Stimulated activated CD8-positive, alpha-beta memory T cell treated with anti-CD3 and anti-CD28 coated beads, Interleukin-15, amount 100 ng/mL, for 24 hours (primary cell): ENCODE results near the gene DST.
"Not testable (repeated sequence)": the region's sequence is repeated elsewhere in the genome, so short reads cannot be mapped to it uniquely, and the experiment has no call there.

ENCODE experiments used
- DNase-seq: peaks from one replicate; pipeline ENCODE4 v3.0.0-alpha.2; 2020; ENCODE audit warnings: low read depth

Gene DST

DNA sequence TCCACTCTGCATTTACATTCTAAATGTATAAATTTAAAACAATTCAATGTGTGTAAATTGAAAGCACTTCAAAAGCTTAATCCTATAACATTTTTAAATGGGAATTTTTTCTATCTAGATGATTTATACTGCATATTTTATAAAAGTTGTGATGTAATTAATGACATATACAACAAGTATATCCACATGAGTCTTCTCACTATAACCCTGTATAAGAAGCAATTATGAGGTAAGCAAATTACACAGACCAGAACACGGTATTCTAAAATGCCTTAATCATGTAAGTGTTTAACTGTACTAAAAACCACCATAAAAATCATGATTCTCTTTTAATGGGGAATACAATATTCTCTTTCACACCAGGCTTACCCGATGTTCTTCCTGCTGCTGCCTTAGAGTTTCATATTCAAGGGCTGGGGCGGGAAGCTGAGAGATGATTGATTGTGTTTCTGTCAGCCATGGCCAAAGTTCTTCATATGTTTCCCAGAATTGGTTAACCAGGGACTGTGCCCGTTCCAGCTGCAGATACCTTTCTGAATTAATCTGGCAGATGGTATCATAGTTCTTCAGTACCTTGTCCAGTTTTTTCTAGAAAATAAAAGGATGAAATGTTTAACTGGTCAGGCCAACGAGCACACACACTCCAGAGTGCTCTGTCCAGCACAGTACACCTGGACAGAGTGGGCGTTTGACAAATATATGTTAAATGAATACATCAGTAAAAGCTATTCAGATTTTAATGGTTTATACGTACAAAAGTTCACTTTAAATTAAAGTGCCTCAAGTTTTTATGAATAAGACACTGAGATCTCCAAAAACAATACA lies 127.4 kb downstream of the DST start:
- no peak for DNase-seq

DNA sequence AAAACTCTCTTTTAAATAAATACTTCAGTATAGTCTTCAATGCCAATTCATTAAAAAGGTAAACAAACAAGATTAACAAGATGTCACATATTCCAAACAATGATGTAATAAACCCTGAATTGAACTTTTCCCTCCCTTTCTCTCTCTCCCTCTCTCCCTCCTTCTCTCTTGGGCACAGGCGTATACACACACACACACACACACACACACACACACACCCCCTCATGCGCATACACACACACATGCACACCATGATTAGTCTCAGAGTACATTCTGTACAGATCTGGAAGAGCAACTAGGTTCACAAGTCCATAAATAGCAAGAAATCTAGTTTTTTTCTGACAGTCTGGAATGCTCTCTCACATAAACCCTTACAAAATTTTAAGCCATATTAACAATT lies 128.3 kb downstream of the DST start:
- no peak for DNase-seq

DNA sequence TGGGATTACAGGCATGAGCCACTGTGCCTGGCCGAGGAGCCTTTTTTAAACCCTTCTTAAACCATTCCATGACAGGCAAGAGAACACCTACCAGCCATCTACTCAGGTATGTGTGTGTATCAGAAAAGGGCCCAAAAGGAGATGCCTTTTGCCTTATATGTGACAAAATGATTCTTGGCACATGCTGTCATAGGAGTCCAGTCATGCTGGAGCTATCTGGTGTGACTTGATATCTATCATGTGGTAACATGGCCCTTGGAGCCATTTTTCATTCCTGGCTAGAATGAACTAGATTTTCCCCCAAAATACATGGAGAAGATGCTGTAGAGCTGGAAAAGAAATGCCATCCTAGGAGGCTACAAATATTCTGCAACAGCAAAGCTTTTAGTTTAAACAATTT lies 129.1 kb downstream of the DST start:
- no peak for DNase-seq

GRCh38 chr6:56511591-56511990 lies 131.1 kb downstream of the DST start:
- DNase-seq = no peak

DNA sequence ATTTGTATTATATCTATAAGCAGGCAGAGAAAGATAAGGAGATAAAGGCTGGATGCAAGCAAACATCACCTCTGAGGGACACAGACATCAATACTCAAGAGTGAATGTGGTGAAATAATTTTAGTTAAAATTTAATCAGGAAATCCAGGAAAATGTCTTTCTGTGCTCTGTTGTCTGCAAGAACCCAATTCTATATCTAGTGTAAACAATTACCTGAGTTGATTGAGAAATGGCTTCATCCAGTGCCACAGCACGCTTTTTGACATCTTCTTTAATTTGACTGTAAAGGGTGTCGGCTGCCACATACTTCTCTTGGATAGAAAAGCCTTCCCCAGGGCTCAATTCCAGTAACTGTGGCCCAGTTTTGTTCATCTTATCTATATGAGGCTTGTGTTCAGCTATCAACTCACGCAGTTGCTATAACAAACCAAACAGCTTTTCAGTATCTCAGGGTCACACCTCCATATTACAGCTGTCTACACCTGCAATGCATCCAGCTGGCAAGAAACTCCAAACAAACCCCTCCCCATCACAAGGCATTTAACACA lies 131.6 kb downstream of the DST start:
- no peak for DNase-seq

- no peak for DNase-seq
Observed at GRCh38 chr6:56509031-56509430, 133.7 kb downstream of the DST start.

DNA sequence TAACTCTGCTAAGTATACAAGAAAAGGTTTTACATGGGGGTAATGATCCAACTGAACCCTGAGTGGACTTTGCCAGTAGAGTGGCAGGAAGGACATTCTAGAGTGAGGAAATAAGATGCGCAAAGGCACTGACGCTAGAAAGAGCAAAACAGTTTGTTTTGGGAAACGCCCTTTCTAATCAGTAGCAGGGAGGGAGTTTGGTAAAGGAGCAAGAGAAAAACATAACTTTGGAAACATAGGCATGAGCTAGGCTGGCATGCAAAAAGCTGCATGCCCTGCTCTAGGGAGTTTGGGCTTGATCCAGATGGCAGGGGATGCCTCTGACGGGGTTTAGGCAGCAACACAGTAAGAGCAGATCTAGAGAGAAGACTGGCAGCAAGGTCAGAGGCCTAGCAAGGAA lies 135.2 kb downstream of the DST start:
- no peak for DNase-seq

DNA sequence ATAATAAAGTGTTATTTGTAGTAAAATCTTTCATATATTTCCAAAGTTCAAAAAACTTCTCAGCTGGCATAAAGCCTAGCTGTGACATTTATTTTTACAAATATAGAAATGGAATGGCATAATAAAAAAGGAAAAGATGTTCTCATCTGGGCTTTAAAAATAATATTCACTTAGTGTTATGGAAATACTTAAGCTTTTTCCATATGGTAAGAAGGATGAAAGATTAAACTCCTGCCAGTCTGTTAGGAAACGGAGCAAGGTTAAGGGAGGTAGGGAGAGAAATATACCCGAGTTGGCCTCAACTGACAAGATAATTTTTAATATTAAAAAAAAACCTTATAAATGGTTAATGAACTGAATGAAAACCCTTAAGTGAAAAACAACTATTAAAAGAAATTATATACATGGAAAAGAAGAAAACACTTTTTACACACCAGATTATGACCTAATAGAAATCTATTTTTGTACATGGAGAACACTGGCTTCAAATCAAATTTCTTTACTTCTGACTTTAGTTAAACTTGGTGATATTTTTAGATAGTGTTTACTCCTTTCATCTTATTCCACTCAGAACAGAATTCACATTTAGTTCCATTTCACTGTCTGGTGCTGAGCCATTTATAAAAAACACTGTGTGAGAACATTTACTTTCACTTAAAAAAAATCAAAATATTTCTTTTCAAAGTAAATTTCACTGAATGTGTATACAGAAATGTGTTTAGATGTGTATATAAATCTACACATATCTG lies 137.0 kb downstream of the DST start:
- no peak for DNase-seq

- DNase-seq = no peak
Observed at GRCh38 chr6:56501993-56502392, 140.7 kb downstream of the DST start.

GRCh38 chr6:56499095-56499494 lies 143.6 kb downstream of the DST start:
- no peak for DNase-seq

GRCh38 chr6:56497691-56498090 lies 145.0 kb downstream of the DST start:
- no peak for DNase-seq

DNA sequence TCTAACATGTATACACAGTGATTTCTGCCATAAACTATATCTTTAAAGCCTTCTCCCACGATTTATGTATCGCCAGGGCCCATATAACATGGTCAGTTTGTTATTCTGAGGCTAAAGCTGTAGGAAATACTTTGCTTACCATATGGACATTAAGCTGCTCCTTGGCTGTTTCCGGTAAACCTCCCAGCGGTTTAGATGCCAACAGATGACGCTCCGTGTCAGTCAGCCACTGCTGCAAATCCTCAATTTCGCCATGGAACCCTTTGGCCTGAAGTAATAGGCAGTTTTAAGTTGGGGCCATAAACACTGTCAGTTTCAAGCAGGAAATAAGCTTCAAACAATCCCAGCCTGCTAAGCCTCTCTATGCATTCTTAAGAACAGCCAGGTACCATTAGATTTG lies 145.4 kb downstream of the DST start:
- DNase-seq = no peak

DNA sequence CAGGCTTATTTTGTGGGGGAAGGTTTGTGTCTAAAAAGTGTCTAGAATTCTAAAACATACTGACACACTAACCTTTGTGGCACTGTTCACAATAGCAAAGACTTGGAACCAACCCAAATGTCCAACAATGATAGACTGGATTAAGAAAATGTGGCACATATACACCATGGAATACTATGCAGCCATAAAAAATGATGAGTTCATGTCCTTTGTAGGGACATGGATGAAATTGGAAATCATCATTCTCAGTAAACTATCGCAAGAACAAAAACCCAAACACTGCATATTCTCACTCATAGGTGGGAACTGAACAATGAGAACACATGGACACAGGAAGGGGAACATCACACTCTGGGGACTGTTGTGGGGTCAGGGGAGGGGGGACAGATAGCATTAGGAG lies 146.0 kb downstream of the DST start:
- DNase-seq = not testable (repeated sequence)

- no peak for DNase-seq
Observed at GRCh38 chr6:56495654-56496053, 147.0 kb downstream of the DST start.

- no peak for DNase-seq
Observed at GRCh38 chr6:56491606-56492328, 150.9 kb downstream of the DST start.

- no peak for DNase-seq
Observed at GRCh38 chr6:56490993-56491392, 151.7 kb downstream of the DST start.

DNA sequence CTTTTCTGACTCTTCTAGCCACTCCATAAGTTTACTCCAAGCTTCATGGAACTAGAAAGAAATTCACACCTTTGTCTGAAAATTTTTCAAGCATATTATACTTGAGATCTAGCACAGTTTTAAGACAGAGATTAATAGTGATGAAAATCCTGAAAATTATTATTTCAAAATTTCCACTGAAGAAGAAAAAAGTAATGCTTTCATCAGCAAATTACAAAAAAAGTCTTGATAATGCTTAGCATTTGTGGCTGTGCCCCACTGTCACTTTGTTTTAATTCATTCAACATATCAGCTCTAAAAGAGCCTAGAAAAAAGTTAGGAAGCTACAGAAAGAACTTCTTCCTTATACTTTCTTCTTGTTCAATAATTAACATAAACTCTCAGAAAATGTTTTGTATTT lies 153.1 kb downstream of the DST start:
- no peak for DNase-seq

DNA sequence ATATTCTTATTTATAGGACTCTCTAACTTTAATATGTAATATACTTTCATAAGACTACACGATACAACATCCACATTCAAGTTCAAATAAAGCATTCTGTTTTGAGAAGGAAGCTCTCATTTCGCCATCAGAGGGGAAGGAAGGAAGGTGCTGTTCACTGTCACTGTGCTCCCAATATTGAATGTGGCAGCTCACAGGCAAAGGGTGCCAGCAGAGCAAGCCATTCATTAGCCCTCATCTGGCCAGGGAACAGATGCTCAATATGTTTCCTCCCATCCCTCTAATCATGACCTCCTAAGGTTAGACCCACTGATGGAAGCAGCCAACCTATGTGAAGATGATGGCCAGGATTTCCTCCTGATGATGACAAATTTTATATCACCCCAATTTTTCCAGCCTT lies 154.4 kb downstream of the DST start:
- DNase-seq = no peak

GRCh38 chr6:56486681-56487080 lies 156.0 kb downstream of the DST start:
- DNase-seq = no peak

GRCh38 chr6:56484669-56485068 lies 158.0 kb downstream of the DST start:
- DNase-seq = no peak

DNA sequence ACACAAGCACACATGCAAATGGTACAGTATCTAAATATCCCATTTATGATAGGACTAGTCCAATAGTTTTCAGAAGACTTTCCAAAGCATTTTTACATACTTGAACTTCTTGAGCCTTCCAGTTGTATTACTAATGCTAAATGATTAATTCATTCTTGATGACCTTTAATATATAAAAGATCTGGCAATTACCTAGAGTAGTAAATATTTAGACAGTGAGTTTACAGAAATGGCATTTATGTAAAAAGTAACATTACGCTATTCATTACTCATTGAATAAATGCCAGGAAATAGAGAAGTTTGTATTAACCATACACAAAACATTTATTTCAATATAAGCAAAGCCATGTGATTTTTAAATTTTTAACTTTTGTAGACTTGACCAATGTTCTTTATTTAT lies 158.8 kb downstream of the DST start:
- no peak for DNase-seq

DNA sequence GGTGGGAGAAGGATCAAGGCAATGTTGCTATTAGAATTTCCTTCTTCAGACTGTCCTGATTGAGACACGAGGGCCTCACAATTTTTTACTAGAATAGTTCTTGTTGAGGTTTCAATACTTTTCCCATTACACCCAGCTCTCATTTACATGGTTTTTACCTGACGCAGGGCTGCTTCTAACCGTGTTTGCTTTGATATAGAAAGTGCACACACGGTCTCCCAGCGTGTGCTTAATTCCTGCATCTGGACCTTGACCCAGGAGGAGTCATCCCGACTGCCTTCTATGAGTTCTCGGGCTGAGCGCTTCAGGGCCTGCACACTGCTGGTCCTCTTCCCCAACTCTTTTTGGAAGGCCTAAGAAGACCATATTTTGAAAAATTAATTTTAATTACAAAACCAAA lies 160.2 kb downstream of the DST start:
- no peak for DNase-seq

- no peak for DNase-seq
Observed at GRCh38 chr6:56481957-56482356, 160.7 kb downstream of the DST start.
